ENCODE results near the gene PIEZO2.

The PIEZO2 gene

GRCh38 chr18:11027862-11028261, 121.5 kb downstream of the PIEZO2 start:
- no peak for DNase-seq (ENCODE audit: low read depth in 3 of 3)

- no peak for DNase-seq (ENCODE audit: low read depth in 3 of 3)
Observed at GRCh38 chr18:11025671-11026070, 123.7 kb downstream of the PIEZO2 start.

- no peak for DNase-seq (ENCODE audit: low read depth in 3 of 3)
Observed at GRCh38 chr18:11024928-11025669, 124.3 kb downstream of the PIEZO2 start.

GRCh38 chr18:11021477-11021876, 127.9 kb downstream of the PIEZO2 start:
- DNase-seq (ENCODE audit: low read depth in 3 of 3): no peak

GRCh38 chr18:11020877-11021414, 128.4 kb downstream of the PIEZO2 start:
- DNase-seq (ENCODE audit: low read depth in 3 of 3): no peak

GRCh38 chr18:11020161-11020853, 129.1 kb downstream of the PIEZO2 start:
- DNase-seq (ENCODE audit: low read depth in 3 of 3): no peak

- no peak for DNase-seq (ENCODE audit: low read depth in 3 of 3)
Observed at GRCh38 chr18:11019295-11020105, 129.9 kb downstream of the PIEZO2 start.

GRCh38 chr18:11009869-11010268, 139.5 kb downstream of the PIEZO2 start:
- no peak for DNase-seq (ENCODE audit: low read depth in 3 of 3)

GRCh38 chr18:11009147-11009546, 140.2 kb downstream of the PIEZO2 start:
- DNase-seq (ENCODE audit: low read depth in 3 of 3): no peak

- DNase-seq (ENCODE audit: low read depth in 3 of 3): no peak
Observed at GRCh38 chr18:11008505-11008904, 140.9 kb downstream of the PIEZO2 start.

GRCh38 chr18:11005528-11005927, 143.8 kb downstream of the PIEZO2 start:
- DNase-seq (ENCODE audit: low read depth in 3 of 3): no peak

GRCh38 chr18:11004951-11005350, 144.4 kb downstream of the PIEZO2 start:
- no peak for DNase-seq (ENCODE audit: low read depth in 3 of 3)

GRCh38 chr18:11004294-11004693, 145.1 kb downstream of the PIEZO2 start:
- DNase-seq (ENCODE audit: low read depth in 3 of 3): no peak

- no peak for DNase-seq (ENCODE audit: low read depth in 3 of 3)
Observed at GRCh38 chr18:11002796-11003195, 146.6 kb downstream of the PIEZO2 start.

GRCh38 chr18:11002277-11002676, 147.1 kb downstream of the PIEZO2 start:
- DNase-seq (ENCODE audit: low read depth in 3 of 3): no peak

- no peak for DNase-seq (ENCODE audit: low read depth in 3 of 3)
Observed at GRCh38 chr18:11000071-11000470, 149.3 kb downstream of the PIEZO2 start.

GRCh38 chr18:10997885-10998284, 151.5 kb downstream of the PIEZO2 start:
- no peak for DNase-seq (ENCODE audit: low read depth in 3 of 3)

GRCh38 chr18:10995550-10995949, 153.8 kb downstream of the PIEZO2 start:
- no peak for DNase-seq (ENCODE audit: low read depth in 3 of 3)

- no peak for DNase-seq (ENCODE audit: low read depth in 3 of 3)
Observed at GRCh38 chr18:10989486-10989885, 159.9 kb downstream of the PIEZO2 start.

- no peak for DNase-seq (ENCODE audit: low read depth in 3 of 3)
Observed at GRCh38 chr18:10985689-10986088, 163.7 kb downstream of the PIEZO2 start.

- no peak for DNase-seq (ENCODE audit: low read depth in 3 of 3)
Observed at GRCh38 chr18:10979411-10979810, 170.0 kb downstream of the PIEZO2 start.

GRCh38 chr18:10977042-10977441, 172.3 kb downstream of the PIEZO2 start:
- no peak for DNase-seq (ENCODE audit: low read depth in 3 of 3)
